ENCODE results near the gene MAK.
"Not testable (repeated sequence)": the region's sequence is repeated elsewhere in the genome, so short reads cannot be mapped to it uniquely, and the experiment has no call there.

The MAK gene

DNA sequence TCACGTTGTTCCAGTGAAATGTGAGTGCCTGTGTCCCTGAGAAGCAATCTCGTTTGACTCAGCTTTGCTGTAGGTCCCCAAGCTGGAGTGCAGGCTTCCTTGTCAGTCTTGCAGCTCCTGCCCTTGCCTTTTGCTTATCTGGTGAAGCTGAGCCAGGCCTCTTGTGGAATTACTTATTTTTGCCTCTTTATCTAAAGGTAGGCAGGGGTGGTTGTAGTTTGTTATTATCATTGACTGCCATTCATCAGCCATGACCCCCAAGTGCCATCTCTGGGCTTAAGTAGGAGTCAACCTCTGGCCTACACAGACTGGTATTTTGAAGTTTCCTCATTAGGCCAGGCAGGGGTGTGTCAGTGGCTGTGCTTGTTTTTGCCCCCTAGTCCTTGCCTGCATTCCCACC, 88.6 kb downstream of the MAK start:
- no peak overlapping the region for H3K4me3 ChIP-seq (ENCODE audit: low read depth, low read length)
- DNase-seq (ENCODE audit: low read depth) = no peak
- TF ChIP-seq, protein P1, sequence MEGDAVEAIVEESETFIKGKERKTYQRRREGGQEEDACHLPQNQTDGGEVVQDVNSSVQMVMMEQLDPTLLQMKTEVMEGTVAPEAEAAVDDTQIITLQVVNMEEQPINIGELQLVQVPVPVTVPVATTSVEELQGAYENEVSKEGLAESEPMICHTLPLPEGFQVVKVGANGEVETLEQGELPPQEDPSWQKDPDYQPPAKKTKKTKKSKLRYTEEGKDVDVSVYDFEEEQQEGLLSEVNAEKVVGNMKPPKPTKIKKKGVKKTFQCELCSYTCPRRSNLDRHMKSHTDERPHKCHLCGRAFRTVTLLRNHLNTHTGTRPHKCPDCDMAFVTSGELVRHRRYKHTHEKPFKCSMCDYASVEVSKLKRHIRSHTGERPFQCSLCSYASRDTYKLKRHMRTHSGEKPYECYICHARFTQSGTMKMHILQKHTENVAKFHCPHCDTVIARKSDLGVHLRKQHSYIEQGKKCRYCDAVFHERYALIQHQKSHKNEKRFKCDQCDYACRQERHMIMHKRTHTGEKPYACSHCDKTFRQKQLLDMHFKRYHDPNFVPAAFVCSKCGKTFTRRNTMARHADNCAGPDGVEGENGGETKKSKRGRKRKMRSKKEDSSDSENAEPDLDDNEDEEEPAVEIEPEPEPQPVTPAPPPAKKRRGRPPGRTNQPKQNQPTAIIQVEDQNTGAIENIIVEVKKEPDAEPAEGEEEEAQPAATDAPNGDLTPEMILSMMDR (IDR thresholded peaks at IDR 0.05; ENCODE audit: low read depth, low read length, missing control alignments) = no peak

DNA sequence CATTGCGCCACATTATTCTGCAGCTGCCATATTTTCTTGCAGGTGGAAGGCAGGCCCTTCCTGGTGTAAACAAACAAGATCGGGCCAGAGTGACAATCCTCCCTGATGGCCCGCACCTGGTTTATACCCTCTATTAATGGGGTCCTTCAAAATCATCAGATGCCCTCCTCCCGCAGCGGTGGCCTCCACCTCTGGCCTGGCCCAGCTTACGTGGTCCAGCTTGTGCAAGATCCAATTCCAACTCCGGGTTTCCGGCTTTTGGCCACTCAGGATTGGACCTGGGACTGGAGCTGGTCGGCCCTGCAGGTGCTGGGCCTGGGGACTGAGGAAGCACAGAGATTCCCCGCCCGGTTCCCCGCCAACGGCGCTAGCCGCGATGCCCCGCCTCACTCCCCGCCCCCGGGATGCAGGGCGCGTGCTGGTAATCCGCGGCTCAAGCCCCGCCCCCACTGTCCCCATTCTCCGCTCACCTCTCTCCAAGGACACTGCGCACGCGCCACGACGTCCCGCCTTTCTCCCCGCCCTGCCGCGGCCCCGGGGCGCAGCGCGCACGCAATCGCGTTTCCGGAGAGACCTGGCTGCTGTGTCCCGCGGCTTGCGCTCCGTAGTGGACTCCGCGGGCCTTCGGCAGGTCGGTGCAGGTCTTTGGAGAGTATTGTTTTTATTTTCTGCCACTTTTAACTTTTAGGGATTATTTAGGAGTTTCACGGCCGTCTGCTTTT, 90.9 kb downstream of the MAK start, which contains the start of gene TMEM14B:
TMEM14B (plus strand) TSS at position 555 of the 722 bp plus-strand sequence. CDS start 1,441 bp downstream, outside the sequence.
- TF ChIP-seq, protein P1 (IDR thresholded peaks at IDR 0.05; ENCODE audit: low read depth, low read length, missing control alignments) = no peak
- peak; percentile 86 for DNase-seq (ENCODE audit: low read depth)
- peak within 1 kb of the TSS; percentile 96 for H3K4me3 ChIP-seq (ENCODE audit: low read depth, low read length)

DNA sequence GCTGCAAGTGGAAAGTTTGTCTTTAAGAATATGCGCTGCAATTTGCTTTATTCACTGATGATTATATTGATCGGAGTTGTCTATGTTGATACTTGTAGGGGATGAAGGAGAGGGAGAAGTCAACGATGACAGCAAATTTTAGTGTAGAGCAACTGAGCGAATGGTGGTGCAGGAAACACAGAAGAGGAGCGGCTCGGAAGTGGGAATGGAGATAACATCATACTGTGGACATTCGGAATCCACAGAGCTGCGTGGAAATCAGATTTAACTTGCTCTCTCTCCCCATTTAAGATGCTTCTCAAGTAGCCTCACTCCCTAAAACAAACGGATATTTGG, 91.5 kb downstream of the MAK start:
- no peak for DNase-seq (ENCODE audit: low read depth)
- H3K4me3 ChIP-seq (ENCODE audit: low read depth, low read length) = peak overlapping the region; percentile 96
- TF ChIP-seq, protein P1 (IDR thresholded peaks at IDR 0.05; ENCODE audit: low read depth, low read length, missing control alignments) = no peak

DNA sequence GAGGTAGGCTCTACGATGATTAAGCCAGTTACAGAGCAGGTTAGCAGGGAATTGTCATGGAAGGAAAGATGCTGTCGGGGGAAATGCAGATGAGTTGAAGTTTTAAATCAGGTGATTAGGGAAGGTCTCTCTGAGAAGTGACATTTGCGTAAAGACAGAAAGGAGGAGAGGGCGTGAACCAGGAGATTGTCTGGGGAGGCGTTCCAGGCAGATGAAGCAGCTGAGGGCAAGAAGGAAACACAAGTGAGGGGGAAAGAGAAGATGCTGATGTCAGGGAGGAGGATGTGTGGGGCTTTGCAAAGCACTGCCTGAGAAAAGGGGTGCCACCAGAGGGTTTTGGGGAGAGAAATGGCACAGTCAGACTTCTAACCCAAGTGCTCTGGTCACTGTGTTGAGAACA, 93.2 kb downstream of the MAK start:
- no peak overlapping the region for H3K4me3 ChIP-seq (ENCODE audit: low read depth, low read length)
- TF ChIP-seq, protein P1 (IDR thresholded peaks at IDR 0.05; ENCODE audit: low read depth, low read length, missing control alignments) = no peak
- no peak for DNase-seq (ENCODE audit: low read depth)

DNA sequence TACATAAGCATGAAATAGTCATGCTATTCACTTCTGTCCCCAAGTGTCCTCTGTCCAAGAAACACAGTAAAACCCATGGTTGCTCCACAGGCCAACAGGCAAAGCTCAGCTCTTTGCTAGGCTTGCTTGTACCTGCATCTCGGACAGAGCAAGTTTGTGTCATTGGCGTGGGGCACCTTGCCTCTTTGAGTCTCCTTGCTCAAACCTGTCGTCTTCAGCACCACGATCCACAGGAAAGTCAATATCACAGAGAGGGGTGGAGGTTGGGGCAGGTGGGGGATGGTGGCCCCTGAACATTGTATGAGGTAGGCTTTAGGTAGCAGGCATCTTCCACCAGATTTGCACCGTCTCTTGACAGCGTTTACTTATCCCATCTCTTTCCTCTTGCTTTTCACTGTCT, 94.8 kb downstream of the MAK start:
- TF ChIP-seq, protein P1 (IDR thresholded peaks at IDR 0.05; ENCODE audit: low read depth, low read length, missing control alignments) = no peak
- no peak for DNase-seq (ENCODE audit: low read depth)

DNA sequence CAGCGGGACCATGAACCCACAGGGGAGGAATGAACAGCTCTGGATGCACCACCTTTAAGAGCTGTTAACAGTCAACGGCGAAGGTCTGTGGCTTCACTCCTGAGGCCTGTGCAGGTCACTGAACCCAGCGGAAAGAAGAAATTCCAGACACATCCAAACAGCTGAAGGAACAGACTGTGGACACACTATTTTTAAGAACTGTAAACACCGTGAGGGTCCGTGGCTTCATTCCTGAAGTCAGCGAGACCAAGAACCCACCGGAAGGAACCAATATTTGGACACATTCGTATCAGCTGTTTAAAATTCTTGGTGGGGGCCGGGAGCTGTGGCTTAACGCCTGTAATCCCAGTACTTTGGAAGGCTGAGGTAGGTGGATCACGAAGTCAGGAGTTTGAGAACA, 96.1 kb downstream of the MAK start:
- no peak overlapping the region for H3K4me3 ChIP-seq (ENCODE audit: low read depth, low read length)
- no peak for DNase-seq (ENCODE audit: low read depth)
- TF ChIP-seq, protein P1 (IDR thresholded peaks at IDR 0.05; ENCODE audit: low read depth, low read length, missing control alignments) = no peak

More for the DNA sequence above, 94.8 kb downstream of the MAK start:
- no peak overlapping the region for H3K4me3 ChIP-seq (ENCODE audit: low read depth, low read length)

DNA sequence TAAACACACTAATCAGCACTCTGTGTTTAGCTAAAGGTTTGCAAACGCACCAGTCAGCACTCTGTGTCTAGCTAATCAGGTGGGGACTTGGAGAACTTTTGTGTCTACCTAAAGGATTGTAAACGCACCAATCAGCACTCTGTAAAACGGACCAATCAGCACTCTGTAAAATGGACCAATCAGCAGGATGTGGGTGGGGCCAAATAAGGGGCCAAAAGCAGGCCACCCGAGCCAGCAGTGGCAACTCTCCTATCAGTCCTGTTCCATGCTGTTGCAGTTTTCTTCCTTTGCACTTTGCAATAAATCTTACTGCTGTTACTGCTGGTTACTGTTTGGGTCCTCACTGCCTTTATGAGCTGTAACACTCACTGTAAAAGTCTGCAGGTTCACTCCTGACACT, 96.7 kb downstream of the MAK start:
- not testable (repeated sequence) for DNase-seq (ENCODE audit: low read depth)

More for the DNA sequence above, 96.7 kb downstream of the MAK start:
- not testable (repeated sequence) for H3K4me3 ChIP-seq (ENCODE audit: low read depth, low read length)
